WTC11 (cell line): ENCODE measurements around the gene GXYLT2. TPM values are rescaled to one million over a fixed set of nuclear protein-coding genes. Genes with fewer than 3 reads are reported as not detected.

Experiments
- ATAC-seq: fragments of 200-7000 bp; cut with Tn5 transposase; 2 replicates; pipeline ENCODE4 v1.10.0; 2021; ENCODE audit warnings: mild to moderate bottlenecking, moderate library complexity
- CTCF ChIA-PET: fragments of 300-600 bp; sonication (Branson Sonifier 250); formaldehyde crosslinking; loops from one replicate; lab custom pipeline; 2021; ENCODE audit warnings: antibody characterized with exemption; lab: Charles Lee
- POLR2A ChIA-PET: fragments of 350-600 bp; sonication (Branson Sonifier 250); formaldehyde crosslinking; loops from one replicate; lab custom pipeline; 2021; ENCODE audit warnings: antibody characterized with exemption; lab: Charles Lee
- DNase-seq: peaks from one replicate; pipeline ENCODE4 v3.0.0; 2021; ENCODE audit warnings: low spot score
- H3K27ac Mint-ChIP-seq: 2 replicates; pipeline ENCODE4 v1.8.0; 2021; ENCODE audit warnings: mixed read lengths
- H3K27me3 Mint-ChIP-seq: 2 replicates; pipeline ENCODE4 v1.8.0; 2021; ENCODE audit warnings: low read depth, mild to moderate bottlenecking, moderate library complexity, mixed read lengths
- H3K36me3 Mint-ChIP-seq: 2 replicates; pipeline ENCODE4 v1.8.0; 2021; ENCODE audit warnings: mixed read lengths
- H3K4me1 Mint-ChIP-seq: 2 replicates; pipeline ENCODE4 v1.8.0; 2022; ENCODE audit warnings: mixed read lengths
- H3K4me3 Mint-ChIP-seq: 2 replicates; pipeline ENCODE4 v1.8.0; 2021; ENCODE audit warnings: mild to moderate bottlenecking, moderate library complexity, mixed read lengths
- H3K9me3 Mint-ChIP-seq: 2 replicates; pipeline ENCODE4 v1.8.0; 2021; ENCODE audit warnings: mixed read lengths
- E2F4 ChIP-seq: sonication (generic); formaldehyde crosslinking; IDR thresholded peaks from 2 replicates; pipeline ENCODE4 v1.8.1; 2022; ENCODE audit warnings: low read depth, mild to moderate bottlenecking, moderate library complexity, missing genetic modification reagents, borderline replicate concordance
- E2F5 ChIP-seq: sonication (generic); formaldehyde crosslinking; IDR thresholded peaks from 2 replicates; pipeline ENCODE4 v1.8.1; 2022; ENCODE audit warnings: mild to moderate bottlenecking, moderate library complexity, missing genetic modification reagents
- ESRRA ChIP-seq: sonication (generic); formaldehyde crosslinking; IDR thresholded peaks from 2 replicates; pipeline ENCODE4 v1.8.1; 2022; ENCODE audit warnings: mild to moderate bottlenecking, missing genetic modification reagents, borderline replicate concordance
- GTF2I ChIP-seq: fragments of 250-450 bp; sonication (Bioruptor Pico); conservative IDR thresholded peaks from 2 replicates; pipeline ENCODE4 v1.4.0; 2021; ENCODE audit warnings: mild to moderate bottlenecking
- IRF2 ChIP-seq: sonication (generic); formaldehyde crosslinking; IDR thresholded peaks from 2 replicates; pipeline ENCODE4 v1.8.0; 2022; ENCODE audit warnings: low read depth, missing genetic modification reagents, borderline replicate concordance
- JUN ChIP-seq: sonication (generic); formaldehyde crosslinking; IDR thresholded peaks from 2 replicates; pipeline ENCODE4 v1.8.0; 2023; ENCODE audit warnings: mild to moderate bottlenecking, missing genetic modification reagents
- NFYB ChIP-seq: sonication (generic); formaldehyde crosslinking; conservative IDR thresholded peaks from 2 replicates; pipeline ENCODE4 v1.8.0; 2022; ENCODE audit warnings: low read depth, missing genetic modification reagents
- NR2C2 ChIP-seq: sonication (generic); formaldehyde crosslinking; IDR thresholded peaks from 2 replicates; pipeline ENCODE4 v1.8.0; 2022; ENCODE audit warnings: mild to moderate bottlenecking, missing genetic modification reagents
- NR3C1 ChIP-seq: sonication (generic); formaldehyde crosslinking; conservative IDR thresholded peaks from 2 replicates; pipeline ENCODE4 v1.8.1; 2023; ENCODE audit warnings: low read depth, mild to moderate bottlenecking, missing genetic modification reagents
- SMAD4 ChIP-seq: sonication (generic); formaldehyde crosslinking; IDR thresholded peaks from 2 replicates; pipeline ENCODE4 v1.8.0; 2022; ENCODE audit warnings: mild to moderate bottlenecking, missing genetic modification reagents
- USF1 ChIP-seq: sonication (generic); formaldehyde crosslinking; IDR thresholded peaks from 2 replicates; pipeline ENCODE4 v1.8.0; 2022; ENCODE audit warnings: mild to moderate bottlenecking, missing genetic modification reagents
- ZNF219 ChIP-seq: sonication (generic); formaldehyde crosslinking; IDR thresholded peaks from 2 replicates; pipeline ENCODE4 v1.8.0; 2023; ENCODE audit warnings: missing genetic modification reagents, mild to moderate bottlenecking, borderline replicate concordance
- ZNF263 ChIP-seq: sonication (generic); formaldehyde crosslinking; IDR thresholded peaks from 2 replicates; pipeline ENCODE4 v1.8.1; 2022; ENCODE audit warnings: low read depth, mild to moderate bottlenecking, moderate library complexity, missing genetic modification reagents
- ZNF281 ChIP-seq: sonication (generic); formaldehyde crosslinking; IDR thresholded peaks from 2 replicates; pipeline ENCODE4 v1.8.0; 2023; ENCODE audit warnings: mild to moderate bottlenecking, missing genetic modification reagents
- ZNF671 ChIP-seq: fragments of 250-450 bp; sonication (Bioruptor Pico); IDR thresholded peaks from 2 replicates; pipeline ENCODE4 v1.8.0; 2021; ENCODE audit warnings: mild to moderate bottlenecking
- ZSCAN18 ChIP-seq: fragments of 250-450 bp; sonication (Bioruptor Pico); IDR thresholded peaks from 2 replicates; pipeline ENCODE4 v2.1.2; 2022; ENCODE audit warnings: mild to moderate bottlenecking, moderate library complexity
- total RNA-seq: library from RNA; stranded (reverse); gene quantifications from 3 replicates; pipeline ENCODE4 v1.2.3, GENCODE V29; 2021
- TF ChIP-seq, protein P1 (sequence below): sonication (generic); formaldehyde crosslinking; conservative IDR thresholded peaks from 2 replicates; pipeline ENCODE4 v1.8.1; 2023; ENCODE audit warnings: mild to moderate bottlenecking, low read depth, missing genetic modification reagents, moderate library complexity

GXYLT2 gene
- total RNA-seq, 1 experiment from 2014 or later = 6.5 TPM

DNA sequence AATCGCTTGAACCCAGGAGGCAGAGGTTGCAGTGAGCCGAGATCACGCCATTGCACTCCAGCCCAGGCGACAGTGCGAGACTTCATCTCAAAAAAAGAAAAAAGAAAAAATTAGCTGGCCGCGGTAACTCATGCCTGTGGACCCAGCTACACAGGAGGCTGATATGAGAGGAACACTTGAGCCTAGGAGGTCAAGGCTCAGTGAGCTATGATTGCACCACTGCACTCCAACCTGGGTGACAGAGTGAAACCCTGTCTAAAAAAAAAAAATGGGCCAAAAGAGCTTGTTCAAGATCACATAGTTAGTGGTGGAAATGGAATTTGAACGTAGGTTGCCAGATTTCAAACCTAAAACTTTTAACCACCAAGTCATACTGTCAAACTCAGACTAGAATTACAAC, 62.5 kb downstream of the GXYLT2 start (continued):
- TF ChIP-seq E2F4 (CRISPR knock-in tag) = no peak
- TF ChIP-seq NR2C2 (CRISPR knock-in tag) = no peak
- TF ChIP-seq ZNF263 (CRISPR knock-in tag) = no peak
- no peak for TF ChIP-seq ESRRA (CRISPR knock-in tag)

GRCh38 chr3:72950801-72951200, 63.0 kb downstream of the GXYLT2 start:
- H3K27ac Mint-ChIP-seq = no peak overlapping the region
- H3K27me3 Mint-ChIP-seq = no peaks in the 10 kb centered on the region
- H3K36me3 Mint-ChIP-seq = no peaks in the 10 kb centered on the region
- ChIA-PET CTCF (interaction anchor here (1.3 kb wide), 1 partner anchor 58 kb away, joined by 3 read pairs; no protein-coding TSS in a partner anchor), POLR2A (no interaction called here)
- DNase-seq (no peak), ATAC-seq (peak; percentile 57; the same call in 1 of the 2 replicates)
- H3K9me3 Mint-ChIP-seq = no peaks in the 10 kb centered on the region
- H3K4me3 Mint-ChIP-seq = no peak overlapping the region
- H3K4me1 Mint-ChIP-seq = peaks cover 20% of the 10 kb centered on the region
- TF ChIP-seq NFYB (CRISPR knock-in tag) (no peak), NR3C1 (no peak), ZNF281 (CRISPR knock-in tag) (no peak), ZNF263 (CRISPR knock-in tag) (no peak), ZSCAN18 (no peak), ZNF219 (CRISPR knock-in tag) (no peak), SMAD4 (CRISPR knock-in tag) (no peak), JUN (CRISPR knock-in tag) (no peak), USF1 (CRISPR knock-in tag) (no peak), E2F5 (CRISPR knock-in tag) (no peak), GTF2I (CRISPR knock-in tag) (no peak), IRF2 (CRISPR knock-in tag) (no peak), ZNF671 (CRISPR knock-in tag) (no peak)
- TF ChIP-seq, all 79 proteins: peak for 0

DNA sequence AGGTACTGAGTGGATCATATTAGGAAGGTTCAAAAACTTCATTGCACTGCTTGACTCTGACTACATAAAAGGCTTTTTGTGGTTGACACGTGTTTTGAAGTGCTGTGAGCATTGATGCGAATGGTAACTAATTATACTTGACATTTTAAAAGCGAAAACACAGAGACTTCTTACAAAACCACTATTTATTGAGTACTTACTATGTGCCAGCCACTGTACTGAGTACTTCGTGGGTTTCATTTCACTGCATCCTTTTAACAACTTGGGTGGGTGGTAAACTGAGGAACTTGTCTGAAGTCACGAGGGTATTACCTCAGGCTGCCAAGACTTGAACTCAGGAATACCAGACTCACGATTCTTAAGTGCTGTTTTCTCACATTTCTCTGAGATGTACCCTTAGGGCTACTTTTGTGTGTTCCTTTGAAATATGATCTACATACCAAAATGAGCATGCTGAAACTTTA, 63.4 kb downstream of the GXYLT2 start:
- DNase-seq (no peak), ATAC-seq (no peak)
- POLR2A ChIA-PET = no interaction called here
- TF ChIP-seq JUN (CRISPR knock-in tag) = no peak
- TF ChIP-seq, protein P1, sequence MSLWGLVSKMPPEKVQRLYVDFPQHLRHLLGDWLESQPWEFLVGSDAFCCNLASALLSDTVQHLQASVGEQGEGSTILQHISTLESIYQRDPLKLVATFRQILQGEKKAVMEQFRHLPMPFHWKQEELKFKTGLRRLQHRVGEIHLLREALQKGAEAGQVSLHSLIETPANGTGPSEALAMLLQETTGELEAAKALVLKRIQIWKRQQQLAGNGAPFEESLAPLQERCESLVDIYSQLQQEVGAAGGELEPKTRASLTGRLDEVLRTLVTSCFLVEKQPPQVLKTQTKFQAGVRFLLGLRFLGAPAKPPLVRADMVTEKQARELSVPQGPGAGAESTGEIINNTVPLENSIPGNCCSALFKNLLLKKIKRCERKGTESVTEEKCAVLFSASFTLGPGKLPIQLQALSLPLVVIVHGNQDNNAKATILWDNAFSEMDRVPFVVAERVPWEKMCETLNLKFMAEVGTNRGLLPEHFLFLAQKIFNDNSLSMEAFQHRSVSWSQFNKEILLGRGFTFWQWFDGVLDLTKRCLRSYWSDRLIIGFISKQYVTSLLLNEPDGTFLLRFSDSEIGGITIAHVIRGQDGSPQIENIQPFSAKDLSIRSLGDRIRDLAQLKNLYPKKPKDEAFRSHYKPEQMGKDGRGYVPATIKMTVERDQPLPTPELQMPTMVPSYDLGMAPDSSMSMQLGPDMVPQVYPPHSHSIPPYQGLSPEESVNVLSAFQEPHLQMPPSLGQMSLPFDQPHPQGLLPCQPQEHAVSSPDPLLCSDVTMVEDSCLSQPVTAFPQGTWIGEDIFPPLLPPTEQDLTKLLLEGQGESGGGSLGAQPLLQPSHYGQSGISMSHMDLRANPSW (CRISPR knock-in tag) = no peak
- Mint-ChIP-seq H3K27ac (no peak overlapping the region), H3K4me1 (peaks cover 20% of the 10 kb centered on the region), H3K9me3 (no peaks in the 10 kb centered on the region), H3K4me3 (no peak overlapping the region), H3K27me3 (no peaks in the 10 kb centered on the region), H3K36me3 (no peaks in the 10 kb centered on the region)
- CTCF ChIA-PET = interaction anchor here (0.6 kb wide), 1 partner anchor 585 kb away, joined by 3 read pairs; no protein-coding TSS in a partner anchor
